NK-92 (cell line): ENCODE data around the gene OLIG1.

Experiments used
- DNase-seq: peaks from one replicate; lab custom pipeline; 2025; ENCODE audit not compliant: unreplicated experiment; lab: John Stamatoyannopoulos, UW

Gene OLIG1

GRCh38 chr21:33089395-33090119 is 19.6 kb downstream of the OLIG1 start:
- no peak for DNase-seq

GRCh38 chr21:33096426-33096825 is 26.5 kb downstream of the OLIG1 start:
- DNase-seq, result no peak

GRCh38 chr21:33099131-33099530 is 29.2 kb downstream of the OLIG1 start:
- no peak for DNase-seq

GRCh38 chr21:33101300-33101911 is 31.5 kb downstream of the OLIG1 start:
- no peak for DNase-seq

GRCh38 chr21:33105088-33105487 is 35.1 kb downstream of the OLIG1 start:
- no peak for DNase-seq

GRCh38 chr21:33108228-33108627 is 38.3 kb downstream of the OLIG1 start:
- DNase-seq, result no peak

- no peak for DNase-seq
These were observed 39.8 kb downstream of the OLIG1 start for GRCh38 chr21:33109574-33110339.

- DNase-seq, result no peak
These were observed 40.4 kb downstream of the OLIG1 start for GRCh38 chr21:33110340-33110715.

- DNase-seq, result no peak
These were observed 41.6 kb downstream of the OLIG1 start for GRCh38 chr21:33111577-33111976.

- no peak for DNase-seq
These were observed 42.2 kb downstream of the OLIG1 start for GRCh38 chr21:33112151-33112550.

GRCh38 chr21:33112681-33113080 is 42.7 kb downstream of the OLIG1 start:
- DNase-seq, result no peak

- DNase-seq, result no peak
These were observed 43.2 kb downstream of the OLIG1 start for GRCh38 chr21:33113131-33113530.

- DNase-seq, result no peak
These were observed 44.3 kb downstream of the OLIG1 start for GRCh38 chr21:33114276-33114675.

- no peak for DNase-seq
These were observed 45.9 kb downstream of the OLIG1 start for GRCh38 chr21:33115631-33116510.

GRCh38 chr21:33116676-33117075 is 46.7 kb downstream of the OLIG1 start:
- DNase-seq, result no peak

- DNase-seq, result no peak
These were observed 47.4 kb downstream of the OLIG1 start for GRCh38 chr21:33117101-33117888.
